Duodenal mucosa (tissue), 2 donors: ENCODE measurements around the gene ERN1.

Experiments used
- H3K27ac ChIP-seq: one replicate; pipeline ENCODE4 v1.7.0; 2013; ENCODE audit warnings: low read depth, low read length
- H3K27me3 ChIP-seq, 2 donors: one replicate each; pipeline ENCODE4 v1.7.0; 2013; ENCODE audit warnings: low read length in 2 of 2, control low read depth in 1 of 2; ENCODE audit not compliant: insufficient read depth in 2 of 2, control insufficient read depth in 1 of 2
- H3K36me3 ChIP-seq, 2 donors: one replicate each; pipeline ENCODE4 v1.7.0; 2013; ENCODE audit warnings: low read length in 2 of 2, control low read depth in 1 of 2; ENCODE audit not compliant: insufficient read depth in 2 of 2, control insufficient read depth in 1 of 2
- H3K4me1 ChIP-seq, 2 donors: one replicate each; pipeline ENCODE4 v1.7.0; 2013; ENCODE audit warnings: low read length in 2 of 2, control low read depth in 1 of 2; ENCODE audit not compliant: insufficient read depth in 2 of 2, control insufficient read depth in 1 of 2
- H3K4me3 ChIP-seq, 2 donors: one replicate each; pipeline ENCODE4 v1.7.0; 2013; ENCODE audit warnings: low read length in 2 of 2, low read depth in 1 of 2
- H3K9ac ChIP-seq, 2 donors: one replicate each; pipeline ENCODE4 v1.7.0; 2013; ENCODE audit warnings: low read length in 2 of 2, low read depth in 1 of 2
- H3K9me3 ChIP-seq, 2 donors: one replicate each; pipeline ENCODE4 v1.7.0; 2013; ENCODE audit warnings: low read length in 2 of 2, control low read depth in 1 of 2; ENCODE audit not compliant: control insufficient read depth in 1 of 2

Gene ERN1

DNA sequence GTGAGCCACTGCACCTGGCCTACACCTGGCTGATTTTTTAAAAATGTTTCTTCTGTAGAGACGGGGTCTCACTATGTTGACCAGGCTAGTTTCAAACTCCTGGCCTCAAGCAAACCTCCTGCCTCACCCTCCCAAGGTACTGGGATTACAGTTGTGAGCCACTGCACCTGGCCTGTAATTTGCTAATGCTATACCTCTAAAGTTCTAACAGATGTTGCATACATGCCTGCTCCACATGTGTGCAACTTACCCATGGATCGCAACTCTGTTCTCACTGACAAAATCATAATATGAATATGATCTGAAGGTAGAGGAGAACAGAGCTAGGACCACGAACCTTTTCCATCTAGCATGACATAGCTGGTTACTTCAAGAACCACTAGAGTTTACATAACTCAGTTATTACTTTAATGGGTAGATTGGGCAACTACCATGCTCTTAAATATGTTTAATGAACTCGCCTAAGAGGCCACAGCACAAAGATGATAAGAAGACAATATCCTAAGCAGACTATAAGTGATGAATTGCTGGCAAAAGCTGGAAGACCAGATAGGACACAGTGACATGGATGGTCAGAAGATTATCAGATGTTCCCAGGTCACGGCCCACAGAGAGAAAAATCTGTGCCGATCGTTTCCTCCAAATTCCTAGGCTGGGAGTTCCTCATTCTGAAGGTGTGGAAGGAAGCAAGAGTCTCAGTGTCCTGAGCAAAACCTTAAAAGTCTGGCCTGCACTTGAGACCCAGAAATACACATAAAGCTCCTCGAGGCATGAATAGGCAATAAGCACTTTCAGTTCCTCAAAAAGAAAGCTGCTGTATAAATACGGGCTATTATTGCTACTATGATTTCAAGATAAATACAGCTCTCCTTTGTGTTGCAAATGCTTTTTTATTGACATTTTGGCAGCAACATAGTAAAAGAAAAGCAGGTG lies 55.9 kb downstream of the ERN1 start:
- H3K4me3 ChIP-seq: peak overlapping the region in 1 of 2 donors; percentile 24
- peak overlapping the region; percentile 18 to 41 for H3K9ac ChIP-seq
- H3K27me3 ChIP-seq: no peaks in the 10 kb centered on the region
- peaks cover 6 to 10% of the 10 kb centered on the region in 2 donors for H3K9me3 ChIP-seq
- peaks cover 33 to 50% of the 10 kb centered on the region in 2 donors for H3K36me3 ChIP-seq
- H3K27ac ChIP-seq: peak overlapping the region; percentile 51
- peaks cover 21 to 22% of the 10 kb centered on the region in 2 donors for H3K4me1 ChIP-seq

DNA sequence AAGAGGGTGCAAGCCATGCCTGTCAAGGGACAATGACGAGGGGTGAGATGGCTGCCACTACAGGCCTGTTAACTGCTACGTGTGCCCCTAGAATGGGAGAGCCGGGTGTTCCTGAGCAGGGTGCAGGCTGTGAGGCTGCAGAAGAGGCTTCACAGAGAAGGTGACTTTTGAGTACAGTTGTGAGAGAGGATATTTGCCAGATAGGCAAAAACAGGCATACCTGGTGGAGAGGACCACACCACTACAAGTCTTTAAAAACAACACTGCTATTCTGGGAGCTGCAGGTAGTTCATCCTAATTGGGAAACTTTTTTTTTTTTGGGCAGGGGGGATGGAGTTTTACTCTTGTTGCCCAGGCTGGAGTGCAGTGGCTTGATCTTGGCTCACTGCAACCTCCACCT lies 58.8 kb downstream of the ERN1 start:
- Histone ChIP-seq H3K9ac (no peak overlapping the region), H3K9me3 (peaks cover 8 to 15% of the 10 kb centered on the region in 2 donors), H3K4me1 (peaks cover 21 to 22% of the 10 kb centered on the region in 2 donors), H3K4me3 (no peak overlapping the region), H3K27ac (no peak overlapping the region), H3K36me3 (peaks cover 43 to 63% of the 10 kb centered on the region in 2 donors), H3K27me3 (no peaks in the 10 kb centered on the region)

GRCh38 chr17:64070213-64070612 lies 59.7 kb downstream of the ERN1 start:
- H3K36me3 ChIP-seq: peaks cover 49 to 71% of the 10 kb centered on the region in 2 donors
- H3K4me3 ChIP-seq: no peak overlapping the region
- H3K4me1 ChIP-seq: peaks cover 17 to 18% of the 10 kb centered on the region in 2 donors
- no peak overlapping the region for H3K27ac ChIP-seq
- H3K27me3 ChIP-seq: no peaks in the 10 kb centered on the region
- no peak overlapping the region for H3K9ac ChIP-seq
- peaks cover 8 to 15% of the 10 kb centered on the region in 2 donors for H3K9me3 ChIP-seq

DNA sequence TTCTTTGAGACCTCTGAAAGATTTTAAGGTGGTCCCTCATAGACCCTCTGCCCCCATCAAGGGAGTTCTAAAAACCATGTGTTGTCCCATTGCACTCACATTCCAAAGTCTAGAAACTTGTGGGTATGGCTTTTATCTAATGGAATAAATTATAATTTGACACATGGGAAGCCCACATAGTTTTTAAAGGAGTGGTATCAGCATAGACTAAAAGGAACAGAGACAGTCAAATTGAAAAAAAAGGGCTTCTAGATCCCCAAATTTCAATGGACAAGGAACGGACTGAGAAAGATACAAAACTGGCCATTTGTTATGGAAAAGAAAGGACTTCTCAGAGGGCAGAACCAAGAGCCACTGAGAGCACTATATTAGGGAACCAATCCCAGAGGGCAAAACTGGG lies 60.8 kb downstream of the ERN1 start:
- Histone ChIP-seq H3K36me3 (peaks cover 53 to 78% of the 10 kb centered on the region in 2 donors), H3K27me3 (no peaks in the 10 kb centered on the region), H3K4me1 (peaks cover 18 to 20% of the 10 kb centered on the region in 2 donors), H3K27ac (no peak overlapping the region), H3K9me3 (peaks cover 8 to 15% of the 10 kb centered on the region in 2 donors), H3K9ac (no peak overlapping the region), H3K4me3 (no peak overlapping the region)

GRCh38 chr17:64067657-64068056 lies 62.3 kb downstream of the ERN1 start:
- Histone ChIP-seq H3K9ac (no peak overlapping the region), H3K9me3 (peaks cover 8 to 15% of the 10 kb centered on the region in 2 donors), H3K4me3 (no peak overlapping the region), H3K27me3 (no peaks in the 10 kb centered on the region), H3K27ac (no peak overlapping the region), H3K4me1 (peaks cover 26 to 27% of the 10 kb centered on the region in 2 donors), H3K36me3 (peaks cover 52 to 77% of the 10 kb centered on the region in 2 donors)

DNA sequence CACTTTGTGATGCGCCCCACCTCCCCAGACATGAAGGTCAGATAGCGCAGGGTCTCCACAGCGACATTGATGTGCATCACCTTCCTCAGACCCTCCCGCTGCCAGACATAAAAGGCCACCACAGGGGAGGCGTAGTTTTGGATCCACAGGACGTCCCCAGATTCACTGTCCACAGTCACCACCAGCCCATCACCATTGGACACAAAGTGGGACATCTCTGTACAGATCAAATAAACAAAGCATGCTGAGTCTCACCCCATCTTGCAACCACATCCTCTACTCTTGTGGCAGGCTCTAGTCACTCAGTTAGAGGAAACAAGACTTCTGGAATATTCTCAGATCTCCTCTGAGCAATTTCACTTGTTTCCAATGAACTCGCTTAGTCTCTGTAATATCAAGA lies 63.2 kb downstream of the ERN1 start:
- peak overlapping the region in 1 of 2 donors; percentile 14 for H3K9ac ChIP-seq
- peaks cover 8 to 15% of the 10 kb centered on the region in 2 donors for H3K9me3 ChIP-seq
- peaks cover 45 to 74% of the 10 kb centered on the region in 2 donors for H3K36me3 ChIP-seq
- H3K4me3 ChIP-seq: peak overlapping the region in 1 of 2 donors; percentile 41
- H3K27me3 ChIP-seq: no peaks in the 10 kb centered on the region
- no peak overlapping the region for H3K27ac ChIP-seq
- peaks cover 28 to 30% of the 10 kb centered on the region in 2 donors for H3K4me1 ChIP-seq

DNA sequence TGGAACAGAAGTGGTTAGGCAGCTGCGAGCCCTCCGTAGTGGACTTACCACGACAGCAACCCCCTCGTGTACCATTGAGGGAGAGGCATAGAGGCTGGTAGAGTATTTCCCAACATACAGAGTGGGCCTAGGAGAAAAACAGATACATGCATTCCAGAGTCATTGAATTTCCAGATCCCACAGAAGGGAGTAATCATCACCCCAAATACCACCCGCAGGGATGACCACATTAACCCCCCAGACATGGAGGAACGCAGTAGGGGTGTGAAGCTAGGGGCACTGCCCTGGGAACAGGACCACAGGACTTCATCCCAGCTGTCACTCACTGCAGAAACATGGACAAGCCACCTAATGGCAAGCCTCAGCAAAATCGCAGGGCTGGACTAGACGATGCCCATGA lies 64.8 kb downstream of the ERN1 start:
- H3K9ac ChIP-seq: peak overlapping the region in 1 of 2 donors; percentile 35
- H3K4me1 ChIP-seq: peaks cover 37 to 44% of the 10 kb centered on the region in 2 donors
- H3K9me3 ChIP-seq: peaks cover 8 to 15% of the 10 kb centered on the region in 2 donors
- H3K4me3 ChIP-seq: peak overlapping the region in 1 of 2 donors; percentile 51
- H3K27ac ChIP-seq: no peak overlapping the region
- H3K27me3 ChIP-seq: no peaks in the 10 kb centered on the region
- peaks cover 34 to 73% of the 10 kb centered on the region in 2 donors for H3K36me3 ChIP-seq

DNA sequence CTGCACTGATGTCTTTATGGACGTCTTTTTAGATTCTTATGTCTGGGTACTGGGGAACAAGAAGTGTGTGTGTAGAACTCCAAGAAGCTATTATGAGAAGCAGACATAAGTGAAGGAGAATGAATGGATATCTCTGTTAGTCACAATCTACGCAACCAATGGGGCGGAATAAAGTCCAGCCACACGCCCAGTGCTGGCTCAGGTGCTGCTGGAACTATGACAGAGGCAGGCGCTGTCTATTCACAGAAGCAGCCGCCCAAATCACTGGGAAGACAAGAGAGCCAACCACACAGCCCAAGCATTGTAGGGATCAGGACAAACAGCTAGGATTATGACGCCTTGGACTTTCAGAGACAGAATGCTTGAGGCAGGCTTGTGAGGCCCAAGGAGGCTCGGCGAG lies 65.6 kb downstream of the ERN1 start:
- Histone ChIP-seq H3K4me1 (peaks cover 40 to 47% of the 10 kb centered on the region in 2 donors), H3K9me3 (peaks cover 4 to 8% of the 10 kb centered on the region in 2 donors), H3K4me3 (peak overlapping the region in 1 of 2 donors; percentile 41), H3K27me3 (no peaks in the 10 kb centered on the region), H3K9ac (peak overlapping the region; percentile 60 to 71), H3K27ac (peak overlapping the region; percentile 85), H3K36me3 (peaks cover 25 to 72% of the 10 kb centered on the region in 2 donors)

DNA sequence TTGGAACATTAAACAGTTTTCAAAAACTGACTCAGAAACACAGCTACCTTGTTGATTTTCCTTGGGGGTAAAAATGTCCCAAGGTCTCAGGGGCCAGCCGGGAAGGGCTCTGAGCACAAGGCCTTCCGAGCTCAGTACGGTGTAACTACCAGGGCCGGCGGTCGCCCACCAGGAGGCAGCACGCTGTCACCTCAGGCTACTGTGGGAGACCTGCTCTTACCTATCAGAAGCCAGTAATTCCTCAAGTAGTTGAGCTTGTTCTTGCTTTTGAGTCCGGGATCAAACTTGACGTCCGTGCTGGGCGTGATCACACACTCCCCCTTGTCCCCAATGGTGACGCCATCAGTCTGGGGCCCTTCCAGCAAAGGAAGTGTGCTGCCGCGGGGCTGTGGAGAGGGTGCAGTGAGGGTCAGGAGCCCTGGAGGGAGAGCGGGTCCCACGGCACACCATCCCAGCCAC lies 66.1 kb downstream of the ERN1 start:
- Histone ChIP-seq H3K9me3 (peaks cover under 1 to 2% of the 10 kb centered on the region in 2 donors), H3K4me1 (peaks cover 40 to 47% of the 10 kb centered on the region in 2 donors), H3K4me3 (peak overlapping the region in 1 of 2 donors; percentile 41), H3K36me3 (peaks cover 24 to 72% of the 10 kb centered on the region in 2 donors), H3K27me3 (no peaks in the 10 kb centered on the region), H3K9ac (peak overlapping the region; percentile 60 to 71), H3K27ac (peak overlapping the region; percentile 85)

DNA sequence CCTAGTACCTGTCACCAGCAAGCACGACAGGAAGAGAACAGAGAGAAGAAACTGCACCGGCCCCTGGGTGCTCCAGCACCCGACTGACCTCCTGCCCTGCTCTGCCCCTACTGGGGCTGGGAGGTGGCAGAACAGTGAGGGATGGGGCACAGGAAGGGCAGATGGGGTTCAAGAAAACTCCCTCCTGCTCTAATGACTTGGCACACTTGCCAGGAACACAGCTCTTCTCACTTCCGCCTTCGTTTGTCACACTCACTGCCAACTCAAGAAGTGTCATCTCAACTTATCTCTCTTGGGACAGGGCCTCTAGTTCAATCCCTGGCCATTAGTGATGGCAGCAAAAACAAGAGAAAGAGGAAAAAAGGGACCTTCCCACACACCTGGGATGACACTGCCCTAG lies 66.9 kb downstream of the ERN1 start:
- peaks cover 40 to 47% of the 10 kb centered on the region in 2 donors for H3K4me1 ChIP-seq
- H3K27ac ChIP-seq: peak overlapping the region; percentile 85
- H3K9me3 ChIP-seq: no peaks in the 10 kb centered on the region
- peak overlapping the region; percentile 35 to 60 for H3K9ac ChIP-seq
- H3K27me3 ChIP-seq: no peaks in the 10 kb centered on the region
- peaks cover 19 to 68% of the 10 kb centered on the region in 2 donors for H3K36me3 ChIP-seq
- no peak overlapping the region for H3K4me3 ChIP-seq
